Endothelial cell of umbilical vein (primary cell): ENCODE data around the gene C2CD3. TPM values are rescaled to one million over a fixed set of nuclear protein-coding genes. Genes with fewer than 3 reads are reported as not detected.

Source experiments
- BruUV-seq: library from RNA; stranded (reverse); fragments of 400-500 nt; replicated peaks from 2 replicates; lab custom pipeline; 2021; lab: Mats Ljungman, UMichigan
- CTCF ChIA-PET: fragments of 300-600, 350-600 bp; sonication (Branson Sonifier 250); formaldehyde crosslinking; loops from one replicate; lab custom pipeline; 2021; ENCODE audit warnings: antibody characterized with exemption, inconsistent platforms; lab: Charles Lee
- POLR2A ChIA-PET: fragments of 300-600, 350-600 bp; sonication (Branson Sonifier 250); formaldehyde crosslinking; loops from one replicate; lab custom pipeline; 2021; ENCODE audit warnings: antibody characterized with exemption, inconsistent platforms; lab: Charles Lee
- DNase-seq: peaks from one replicate; pipeline ENCODE4 v3.0.0-alpha.2; 2011; ENCODE audit warnings: low read depth, low spot score
- FAIRE-seq: peaks from 2 replicates; lab custom pipeline; 2011; peaks lifted over from hg19 to GRCh38; lab: Jason Lieb, UNC
- H2AFZ ChIP-seq: 2 replicates; pipeline ENCODE4 v1.6.0; 2012; ENCODE audit warnings: low read depth, low read length, control low read depth, inconsistent platforms
- H3K27ac ChIP-seq: 2 replicates; pipeline ENCODE4 v1.5.1; 2011; ENCODE audit warnings: low read depth, mild to moderate bottlenecking, control low read depth, low read length, moderate library complexity; ENCODE audit not compliant: insufficient read depth
- H3K27me3 ChIP-seq, 2 experiments: 2 replicates each; pipeline versions ENCODE4 v1.6.0 to v1.6.1; 2011; ENCODE audit warnings: low read length in 2 of 2, mixed read lengths in 1 of 2; ENCODE audit not compliant: control insufficient read depth in 2 of 2, insufficient read depth in 2 of 2
- H3K36me3 ChIP-seq, 2 experiments: 2 replicates in 1 of 2; 3 replicates in 1 of 2; pipeline ENCODE4 v1.5.1; 2011; ENCODE audit warnings: low read length in 2 of 2, mild to moderate bottlenecking in 1 of 2, moderate library complexity in 1 of 2; ENCODE audit not compliant: control insufficient read depth in 2 of 2, insufficient read depth in 2 of 2; ENCODE audit errors: extremely low read depth in 1 of 2
- H3K4me1 ChIP-seq: 3 replicates; pipeline ENCODE4 v1.5.1; 2011; ENCODE audit warnings: mild to moderate bottlenecking, low read length; ENCODE audit not compliant: control insufficient read depth, insufficient read depth; ENCODE audit errors: extremely low read depth
- H3K4me2 ChIP-seq: 2 replicates; pipeline ENCODE4 v1.6.1; 2011; ENCODE audit warnings: low read length, control low read depth, mixed read lengths; ENCODE audit not compliant: insufficient read depth
- H3K4me3 ChIP-seq, 3 experiments: fragments of 200-600 bp in 1 of 3; sonication (generic), shearing (Covaris generic) in 1 of 3; replicated peaks in 1 of 3; 2 replicates each; pipeline ENCODE4 v1.5.1; 2011 to 2016; ENCODE audit warnings: control low read depth in 3 of 3, low read length in 3 of 3, mild to moderate bottlenecking in 2 of 3, inconsistent platforms in 1 of 3, low read depth in 1 of 3, moderate library complexity in 1 of 3; ENCODE audit not compliant: insufficient read depth in 1 of 3
- H3K79me2 ChIP-seq: 2 replicates; pipeline ENCODE4 v1.6.0; 2012; ENCODE audit warnings: low read length, inconsistent platforms; ENCODE audit not compliant: control insufficient read depth, insufficient read depth
- H3K9ac ChIP-seq: replicated peaks from 2 replicates; pipeline ENCODE3; 2011; ENCODE audit warnings: low read length, control low read depth; ENCODE audit not compliant: insufficient read depth; ENCODE audit errors: extremely low read depth
- H3K9me1 ChIP-seq: replicated peaks from 3 replicates; pipeline ENCODE4 v1.6.0; 2011; ENCODE audit warnings: mild to moderate bottlenecking, low read length; ENCODE audit not compliant: control insufficient read depth, insufficient read depth; ENCODE audit errors: extremely low read depth
- H3K9me3 ChIP-seq: replicated peaks from 2 replicates; pipeline ENCODE4 v1.5.1; 2012; ENCODE audit warnings: low read length, inconsistent platforms; ENCODE audit not compliant: control insufficient read depth, insufficient read depth
- H4K20me1 ChIP-seq: replicated peaks from 2 replicates; pipeline ENCODE3; 2011; ENCODE audit warnings: mild to moderate bottlenecking, low read length; ENCODE audit not compliant: control insufficient read depth, insufficient read depth; ENCODE audit errors: extremely low read depth
- CTCF ChIP-seq, 2 donors: IDR thresholded peaks; 1 replicate in 1 of 2; 2 replicates in 1 of 2; pipeline ENCODE4 v1.5.1; 2011; ENCODE audit warnings: low read length in 2 of 2, mild to moderate bottlenecking in 2 of 2, moderate library complexity in 2 of 2, control low read depth in 1 of 2, inconsistent platforms in 1 of 2, low read depth in 1 of 2; ENCODE audit not compliant: insufficient read depth in 1 of 2; ENCODE audit errors: extremely low read depth in 1 of 2
- EZH2 ChIP-seq: IDR thresholded peaks from 2 replicates; pipeline ENCODE4 v1.6.1; 2012; ENCODE audit warnings: borderline replicate concordance, low read depth, mild to moderate bottlenecking, moderate library complexity, low read length, inconsistent platforms; ENCODE audit not compliant: severe bottlenecking
- FOS ChIP-seq: IDR thresholded peaks from 2 replicates; pipeline ENCODE4 v1.6.1; 2011; ENCODE audit warnings: mild to moderate bottlenecking, low read length, moderate library complexity, borderline replicate concordance; ENCODE audit not compliant: insufficient read depth
- MAX ChIP-seq: IDR thresholded peaks from 2 replicates; pipeline ENCODE4 v1.6.1; 2011; ENCODE audit not compliant: insufficient read depth, insufficient read length
- MYC ChIP-seq: IDR thresholded peaks from one replicate; pipeline ENCODE4 v1.6.1; 2011; ENCODE audit warnings: mild to moderate bottlenecking, low read depth, low read length
- POLR2AphosphoS5 ChIP-seq: IDR thresholded peaks from 2 replicates; pipeline ENCODE4 v1.6.1; 2012; ENCODE audit warnings: low read depth, mild to moderate bottlenecking, control low read depth, low read length, moderate library complexity; ENCODE audit not compliant: insufficient read depth
- dilution Hi-C: fragments of 300-500 bp; cut with MboI; formaldehyde crosslinking; loops from one replicate; pipeline ENCODE4 v1.15.0; 2019; ENCODE audit warnings: low sequenced_read_pairs; ENCODE audit not compliant: extremely low pct_ligation_motif_present
- intact Hi-C: fragments of 100-400 bp; cut with micrococcal nuclease; formaldehyde crosslinking; loops from one replicate; pipeline ENCODE4 v1.10.0; 2022
- polyA plus RNA-seq, 4 experiments: library from polyadenylated mRNA; depleted of rRNA in 3 of 4; stranded (reverse) in 3 of 4; unstranded in 1 of 4; fragments of >200 nt; gene quantifications; 2 replicates each; pipeline versions ENCODE4 v1.2.1 to v1.2.3, GENCODE V29; 2011 to 2012; ENCODE audit warnings: missing spikeins in 1 of 4
- total RNA-seq: library from RNA; stranded (reverse); gene quantifications from 2 replicates; pipeline ENCODE4 v1.2.3, GENCODE V29; 2021

Gene C2CD3
- total and polyA plus RNA-seq, 2 donors (not counting 3 experiments of a cell fraction or from before 2014, with no cell fraction given): 12.9 to 36.6 TPM

- Histone ChIP-seq H3K4me1 (no peaks in the 10 kb centered on the region), H3K9me3 (no peaks in the 10 kb centered on the region), H3K27ac (no peak overlapping the region), H4K20me1 (no peaks in the 10 kb centered on the region), H3K4me3 (no peak overlapping the region), H2AFZ (no peak overlapping the region), H3K36me3 (peaks cover 8 to 9% of the 10 kb centered on the region in 2 experiments), H3K9me1 (no peaks in the 10 kb centered on the region), H3K27me3 (no peaks in the 10 kb centered on the region), H3K4me2 (no peak overlapping the region), H3K79me2 (no peaks in the 10 kb centered on the region), H3K9ac (no peak overlapping the region)
- POLR2A ChIA-PET: no interaction called here
- intact Hi-C loops (no loop called here), dilution Hi-C loops (no loop called here)
- no TSS peak for BruUV-seq
- TF ChIP-seq FOS: no peak
- no peak for TF ChIP-seq MYC
- TF ChIP-seq CTCF (IDR thresholded peaks at IDR 0.05; ENCODE audit: extremely low read depth in 1 of 2, insufficient read depth in 1 of 2, low read depth in 1 of 2, low read length in 2 of 2): no peak
- no peak for TF ChIP-seq POLR2AphosphoS5
- TF ChIP-seq EZH2: no peak
- TF ChIP-seq MAX: no peak
- no peak for DNase-seq
- no peak for FAIRE-seq
- CTCF ChIA-PET: no interaction called here
These were observed 64.7 kb downstream of the C2CD3 start for GRCh38 chr11:74106124-74106523.
